Liver (tissue), 3 donors: ENCODE results near the gene ROBO3.

ENCODE experiments used
- JUND ChIP-seq, 2 donors: IDR thresholded peaks; 2 replicates each; pipeline ENCODE4 v1.6.1; 2016; ENCODE audit warnings: antibody characterized with exemption in 2 of 2
- RAD21 ChIP-seq, 2 donors: IDR thresholded peaks; 2 replicates each; pipeline ENCODE4 v1.6.1; 2016; ENCODE audit warnings: antibody characterized with exemption in 2 of 2, mild to moderate bottlenecking in 2 of 2
- SP1 ChIP-seq: IDR thresholded peaks from 2 replicates; pipeline ENCODE4 v1.6.1; 2018; ENCODE audit warnings: antibody characterized with exemption, mild to moderate bottlenecking
- TF ChIP-seq, protein P1 (sequence below): fragments of 150-350 bp; IDR thresholded peaks from 2 replicates; pipeline ENCODE4 v1.5.1; 2017; ENCODE audit warnings: improper control_type of control experiment, low read depth, low read length; ENCODE audit not compliant: missing input control
- donor health status: healthy.
- donor health status: healthy.

- TF ChIP-seq SP1, result no peak
- TF ChIP-seq, protein P1, sequence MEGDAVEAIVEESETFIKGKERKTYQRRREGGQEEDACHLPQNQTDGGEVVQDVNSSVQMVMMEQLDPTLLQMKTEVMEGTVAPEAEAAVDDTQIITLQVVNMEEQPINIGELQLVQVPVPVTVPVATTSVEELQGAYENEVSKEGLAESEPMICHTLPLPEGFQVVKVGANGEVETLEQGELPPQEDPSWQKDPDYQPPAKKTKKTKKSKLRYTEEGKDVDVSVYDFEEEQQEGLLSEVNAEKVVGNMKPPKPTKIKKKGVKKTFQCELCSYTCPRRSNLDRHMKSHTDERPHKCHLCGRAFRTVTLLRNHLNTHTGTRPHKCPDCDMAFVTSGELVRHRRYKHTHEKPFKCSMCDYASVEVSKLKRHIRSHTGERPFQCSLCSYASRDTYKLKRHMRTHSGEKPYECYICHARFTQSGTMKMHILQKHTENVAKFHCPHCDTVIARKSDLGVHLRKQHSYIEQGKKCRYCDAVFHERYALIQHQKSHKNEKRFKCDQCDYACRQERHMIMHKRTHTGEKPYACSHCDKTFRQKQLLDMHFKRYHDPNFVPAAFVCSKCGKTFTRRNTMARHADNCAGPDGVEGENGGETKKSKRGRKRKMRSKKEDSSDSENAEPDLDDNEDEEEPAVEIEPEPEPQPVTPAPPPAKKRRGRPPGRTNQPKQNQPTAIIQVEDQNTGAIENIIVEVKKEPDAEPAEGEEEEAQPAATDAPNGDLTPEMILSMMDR, result no peak
- TF ChIP-seq JUND (IDR thresholded peaks at IDR 0.05), result no peak
- TF ChIP-seq RAD21 (IDR thresholded peaks at IDR 0.05), result no peak
Measured at GRCh38 chr11:124900464-124900863, 35.2 kb downstream of the ROBO3 start.
